ENCODE results near the gene DMPK.

The DMPK gene

GRCh38 chr19:45766296-45766868, 15.9 kb downstream of the DMPK start:
- TF ChIP-seq CTCF (IDR thresholded peaks at IDR 0.05; ENCODE audit: extremely low read depth, insufficient read depth, missing control alignments) = no peak
- in situ Hi-C loops (cut with MboI; ENCODE audit: low pct_unique_long_range_greater_than_20kb, low sequenced_read_pairs, unreplicated experiment) = no loop called here
- DNase-seq (ENCODE audit: low spot score) = no peak

- no peak for TF ChIP-seq CTCF (IDR thresholded peaks at IDR 0.05; ENCODE audit: extremely low read depth, insufficient read depth, missing control alignments)
- in situ Hi-C loops (cut with MboI; ENCODE audit: low pct_unique_long_range_greater_than_20kb, low sequenced_read_pairs, unreplicated experiment) = no loop called here
- no peak for DNase-seq (ENCODE audit: low spot score)
These were observed 16.5 kb downstream of the DMPK start for GRCh38 chr19:45765702-45766295.

DNA sequence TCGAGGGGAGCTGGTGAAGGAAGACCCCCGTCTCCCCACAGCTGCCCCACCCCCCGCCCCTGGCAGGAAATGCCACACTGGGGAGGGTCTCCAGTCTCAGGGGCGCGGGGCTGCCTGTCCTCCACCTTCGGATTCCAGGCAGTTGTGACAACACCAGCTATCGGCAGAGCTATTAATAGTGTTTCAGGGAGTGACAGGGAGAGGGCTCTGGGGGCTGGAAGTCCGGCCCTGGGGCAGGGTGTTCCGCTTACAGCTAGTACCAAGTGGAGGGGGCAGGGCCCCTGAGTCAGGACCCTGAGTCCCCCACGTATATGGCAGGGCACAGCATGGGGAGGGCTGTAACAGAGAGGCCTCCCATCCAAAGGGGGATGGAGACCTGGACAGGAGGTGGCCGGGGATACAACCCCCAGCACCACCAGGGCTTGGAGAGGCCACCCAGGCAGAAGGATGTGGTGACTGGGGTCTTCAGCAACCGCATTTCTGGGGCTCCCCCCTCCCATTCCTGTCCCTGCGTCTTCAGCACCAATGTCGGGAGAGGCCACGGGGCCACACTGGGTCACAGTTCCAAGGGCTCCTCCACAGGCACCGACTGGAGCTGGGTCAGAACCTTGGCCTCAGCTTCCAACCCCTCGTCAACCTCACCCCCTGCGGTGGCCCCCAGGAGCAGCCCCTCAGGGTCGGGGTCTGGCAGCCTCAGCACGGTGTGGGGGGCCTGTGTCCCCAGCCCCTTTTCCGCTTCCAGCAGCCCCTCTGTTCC, 17.2 kb downstream of the DMPK start:
- no peak for DNase-seq (ENCODE audit: low spot score)
- no peak for TF ChIP-seq CTCF (IDR thresholded peaks at IDR 0.05; ENCODE audit: extremely low read depth, insufficient read depth, missing control alignments)
- in situ Hi-C loops (cut with MboI; ENCODE audit: low pct_unique_long_range_greater_than_20kb, low sequenced_read_pairs, unreplicated experiment) = no loop called here

- in situ Hi-C loops (cut with MboI; ENCODE audit: low pct_unique_long_range_greater_than_20kb, low sequenced_read_pairs, unreplicated experiment) = no loop called here
- no peak for TF ChIP-seq CTCF (IDR thresholded peaks at IDR 0.05; ENCODE audit: extremely low read depth, insufficient read depth, missing control alignments)
- no peak for DNase-seq (ENCODE audit: low spot score)
These were observed 17.8 kb downstream of the DMPK start for GRCh38 chr19:45764475-45764874.

GRCh38 chr19:45763691-45764294, 18.5 kb downstream of the DMPK start:
- TF ChIP-seq CTCF (IDR thresholded peaks at IDR 0.05; ENCODE audit: extremely low read depth, insufficient read depth, missing control alignments) = no peak
- in situ Hi-C loops (cut with MboI; ENCODE audit: low pct_unique_long_range_greater_than_20kb, low sequenced_read_pairs, unreplicated experiment) = no loop called here
- DNase-seq (ENCODE audit: low spot score) = no peak

DNA sequence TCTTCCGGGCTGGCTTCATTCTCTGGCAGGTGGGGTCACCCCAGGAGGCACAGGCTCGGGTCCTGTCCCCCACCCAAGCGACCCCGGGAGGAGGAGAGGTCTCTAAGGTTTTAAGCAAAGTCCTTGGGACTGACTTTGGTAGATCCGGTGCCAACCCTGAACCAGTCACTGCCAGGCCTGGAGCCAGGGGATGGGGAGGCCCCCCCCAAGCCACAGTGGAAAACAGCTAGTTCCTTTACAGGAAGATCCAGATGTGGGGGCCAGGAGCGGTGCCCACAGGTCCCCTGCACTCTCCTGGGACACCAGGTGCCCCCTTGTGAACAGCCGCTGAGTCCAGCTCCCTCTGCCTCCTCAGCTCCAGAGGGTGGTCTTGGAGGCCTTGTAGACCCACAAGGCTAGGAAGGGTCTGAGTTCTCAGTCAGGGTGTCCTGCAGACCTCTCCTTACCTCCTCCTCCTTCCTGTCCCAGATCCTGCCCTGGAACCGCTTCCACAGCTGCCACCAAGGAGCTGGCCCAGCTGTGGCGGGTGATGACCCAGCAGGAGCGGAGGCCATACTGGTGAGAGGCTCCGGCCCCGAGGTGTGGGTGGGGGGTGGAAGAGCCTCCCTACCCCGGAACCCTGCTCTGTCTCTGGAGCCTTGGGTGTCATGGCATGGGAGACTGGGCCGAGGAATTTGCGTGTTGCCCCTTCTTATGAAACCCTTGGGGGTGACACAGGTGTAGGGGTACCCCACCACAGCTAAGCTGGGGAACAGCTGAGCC, 19.2 kb downstream of the DMPK start:
- in situ Hi-C loops (cut with MboI; ENCODE audit: low pct_unique_long_range_greater_than_20kb, low sequenced_read_pairs, unreplicated experiment) = no loop called here

More for the DNA sequence above, 19.2 kb downstream of the DMPK start:
- DNase-seq (ENCODE audit: low spot score) = no peak
- no peak for TF ChIP-seq CTCF (IDR thresholded peaks at IDR 0.05; ENCODE audit: extremely low read depth, insufficient read depth, missing control alignments)
